ENCODE measurements around the gene PHLDB2. TPM values are rescaled to one million over a fixed set of nuclear protein-coding genes. Genes with fewer than 3 reads are reported as not detected.

The PHLDB2 gene
- total RNA-seq, 2 experiments from 2014 or later = 1.2 to 2.4 TPM

DNA sequence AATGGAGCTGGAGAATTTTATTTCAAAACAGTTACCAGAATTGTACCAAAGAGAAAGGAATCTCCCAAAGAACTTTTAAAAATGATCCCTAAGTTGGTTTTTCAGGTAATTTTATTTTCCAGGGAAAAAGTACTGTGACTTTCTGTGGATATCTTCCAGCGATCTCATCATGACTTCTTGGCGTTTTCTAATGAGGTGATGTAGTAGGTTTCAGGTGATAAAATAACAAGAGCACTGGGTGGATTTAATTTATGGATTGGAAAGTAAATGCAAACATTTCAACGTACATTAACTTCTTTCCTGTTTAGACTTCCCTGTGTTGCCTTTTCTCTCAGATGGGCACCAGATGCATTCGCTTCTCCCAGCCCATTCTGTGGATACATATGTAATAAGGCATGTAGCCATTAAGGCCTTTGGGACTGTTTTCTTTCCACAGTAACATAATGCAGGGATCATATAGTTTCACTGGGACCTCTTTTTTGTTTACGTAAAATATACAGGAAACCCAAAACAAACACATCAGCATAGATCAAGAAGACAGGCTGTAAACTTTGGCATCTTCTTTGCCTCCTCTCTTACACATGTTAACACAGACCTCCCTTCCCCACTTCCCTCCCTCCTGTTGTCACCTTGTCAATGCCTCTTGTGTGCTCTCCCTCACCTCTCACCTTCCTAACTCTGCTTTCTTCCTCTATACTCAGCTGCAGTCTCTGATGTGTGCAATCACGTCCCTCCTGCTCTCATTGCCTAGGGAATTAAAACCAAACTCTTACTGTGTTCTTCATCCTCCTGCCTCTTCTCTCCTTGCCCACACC lies 13.0 kb downstream of the PHLDB2 start:
- Mint-ChIP-seq H3K27ac (no peak overlapping the region), H3K4me1 (ENCODE audit: low read depth) (no peaks in the 10 kb centered on the region), H3K4me3 (no peak overlapping the region), H3K36me3 (ENCODE audit: low read depth) (no peaks in the 10 kb centered on the region), H3K9me3 (no peaks in the 10 kb centered on the region), H3K27me3 (no peaks in the 10 kb centered on the region)
- POLR2A ChIA-PET = no interaction called here
- TF ChIP-seq CTCF (IDR thresholded peaks at IDR 0.05) = no peak
- CTCF ChIA-PET = interaction anchor here (1.3 to 1.4 kb wide), 2 partner anchors 12 to 95 kb away, joined by 3 read pairs; no protein-coding TSS in a partner anchor
- no peak for ATAC-seq
- intact Hi-C loops (cut with micrococcal nuclease) = no loop called here
- DNase-seq = no peak

GRCh38 chr3:111872979-111873378 lies 13.9 kb downstream of the PHLDB2 start:
- no peak for DNase-seq
- intact Hi-C loops (cut with micrococcal nuclease) = no loop called here
- ChIA-PET CTCF (interaction anchor here (1.1 to 1.4 kb wide), 3 partner anchors 13 to 96 kb away, joined by 3 read pairs; no protein-coding TSS in a partner anchor), POLR2A (interaction anchor here (0.7 kb wide), 1 partner anchor 155 kb away, joined by 3 read pairs; no protein-coding TSS in a partner anchor)
- Mint-ChIP-seq H3K9me3 (peaks cover 1% of the 10 kb centered on the region), H3K27me3 (no peaks in the 10 kb centered on the region), H3K36me3 (ENCODE audit: low read depth) (no peaks in the 10 kb centered on the region), H3K27ac (no peak overlapping the region), H3K4me3 (no peak overlapping the region), H3K4me1 (ENCODE audit: low read depth) (no peaks in the 10 kb centered on the region)
- no peak for TF ChIP-seq CTCF (IDR thresholded peaks at IDR 0.05)
- no peak for ATAC-seq

- no peaks in the 10 kb centered on the region for H3K4me1 Mint-ChIP-seq (ENCODE audit: low read depth)
- H3K36me3 Mint-ChIP-seq (ENCODE audit: low read depth) = no peaks in the 10 kb centered on the region
- H3K9me3 Mint-ChIP-seq = peaks cover 1% of the 10 kb centered on the region
- DNase-seq (no peak), ATAC-seq (no peak)
- no peak overlapping the region for H3K4me3 Mint-ChIP-seq
- POLR2A ChIA-PET = no interaction called here
- intact Hi-C loops (cut with micrococcal nuclease) = no loop called here
- H3K27me3 Mint-ChIP-seq = no peaks in the 10 kb centered on the region
- H3K27ac Mint-ChIP-seq = no peak overlapping the region
- CTCF ChIA-PET = interaction anchor here (0.6 to 1.2 kb wide), 6 partner anchors 9 to 1437 kb away, joined by 3 to 4 read pairs (median 3); no protein-coding TSS in a partner anchor
- TF ChIP-seq CTCF (IDR thresholded peaks at IDR 0.05) = no peak
Measured at GRCh38 chr3:111874177-111874820, 15.2 kb downstream of the PHLDB2 start.

- peaks cover 1% of the 10 kb centered on the region for H3K9me3 Mint-ChIP-seq
- no peaks in the 10 kb centered on the region for H3K36me3 Mint-ChIP-seq (ENCODE audit: low read depth)
- no peak overlapping the region for H3K4me3 Mint-ChIP-seq
- ATAC-seq (no peak), DNase-seq (no peak)
- ChIA-PET POLR2A (no interaction called here), CTCF (no interaction called here)
- intact Hi-C loops (cut with micrococcal nuclease) = no loop called here
- TF ChIP-seq CTCF (IDR thresholded peaks at IDR 0.05) = no peak
- H3K4me1 Mint-ChIP-seq (ENCODE audit: low read depth) = peaks cover 3% of the 10 kb centered on the region
- H3K27me3 Mint-ChIP-seq = no peaks in the 10 kb centered on the region
- H3K27ac Mint-ChIP-seq = no peak overlapping the region
Measured at GRCh38 chr3:111881480-111881879, 22.4 kb downstream of the PHLDB2 start.

DNA sequence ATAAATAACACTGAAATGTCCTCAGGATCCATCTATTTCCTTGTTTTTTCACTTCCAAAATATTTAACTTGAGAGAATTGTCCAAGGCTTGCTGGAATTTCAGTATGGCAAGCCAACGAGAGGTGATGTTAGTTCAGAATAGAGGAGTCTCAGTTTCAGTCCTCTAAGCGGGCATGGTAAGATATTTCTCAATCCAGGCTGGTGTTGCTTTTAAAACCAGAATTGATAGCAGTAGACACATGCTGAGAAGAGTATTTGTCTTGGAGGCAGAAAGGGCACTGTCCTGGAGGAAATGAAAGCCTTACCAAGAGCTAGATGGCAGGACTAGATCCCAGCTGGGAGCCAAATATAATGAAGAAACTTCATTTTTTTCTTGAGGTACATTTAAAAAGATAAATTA lies 23.1 kb downstream of the PHLDB2 start:
- DNase-seq = no peak
- peaks cover 3% of the 10 kb centered on the region for H3K4me1 Mint-ChIP-seq (ENCODE audit: low read depth)
- ChIA-PET POLR2A (interaction anchor here (0.7 kb wide), 1 partner anchor 227 kb away, joined by 3 read pairs; no protein-coding TSS in a partner anchor), CTCF (interaction anchor here (1.1 to 1.9 kb wide), 3 partner anchors 13 to 174 kb away, joined by 3 to 5 read pairs (median 3); no protein-coding TSS in a partner anchor)
- no peaks in the 10 kb centered on the region for H3K9me3 Mint-ChIP-seq
- no peak for TF ChIP-seq CTCF (IDR thresholded peaks at IDR 0.05)
- no peak for ATAC-seq
- no peaks in the 10 kb centered on the region for H3K36me3 Mint-ChIP-seq (ENCODE audit: low read depth)
- no peak overlapping the region for H3K4me3 Mint-ChIP-seq
- no peaks in the 10 kb centered on the region for H3K27me3 Mint-ChIP-seq
- intact Hi-C loops (cut with micrococcal nuclease) = no loop called here
- no peak overlapping the region for H3K27ac Mint-ChIP-seq

Measured in activated CD8-positive, alpha-beta T cell treated with anti-CD3 and anti-CD28 coated beads for 36 hours (primary cell).